ENCODE measurements around the gene VEPH1.

VEPH1 gene

GRCh38 chr3:157276801-157277200 lies 226.4 kb downstream of the VEPH1 start:
- Histone ChIP-seq H3K9ac (ENCODE audit: low read length) (no peak overlapping the region), H3K18ac (ENCODE audit: low read length) (no peak overlapping the region), H2BK120ac (ENCODE audit: low read depth, low read length) (no peak overlapping the region), H3K79me1 (ENCODE audit: low read length) (no peaks in the 10 kb centered on the region), H3K4me2 (ENCODE audit: low read length) (no peak overlapping the region), H4K8ac (ENCODE audit: low read depth, low read length) (no peak overlapping the region), H3K79me2 (ENCODE audit: control insufficient read depth, insufficient read depth, low read length) (no peaks in the 10 kb centered on the region), H2BK15ac (replicated peaks; ENCODE audit: low read depth) (no peak overlapping the region), H3K4me1 (ENCODE audit: control insufficient read depth, low read depth, low read length) (no peaks in the 10 kb centered on the region), H4K5ac (ENCODE audit: low read length) (no peak overlapping the region), H2AK5ac (ENCODE audit: low read length) (no peak overlapping the region), H2BK5ac (ENCODE audit: low read length) (no peak overlapping the region), H3K4me3 (ENCODE audit: low read length) (no peak overlapping the region), H3K36me3 (ENCODE audit: control insufficient read depth, insufficient read depth, low read length) (no peaks in the 10 kb centered on the region), H3K23ac (ENCODE audit: low read length) (no peak overlapping the region), H3K27ac (ENCODE audit: low read depth, low read length) (no peak overlapping the region), H3K27me3 (ENCODE audit: insufficient read depth, low read length, poor library complexity) (no peaks in the 10 kb centered on the region), H3K4ac (ENCODE audit: low read depth, low read length) (no peak overlapping the region), H3K56ac (ENCODE audit: low read length) (no peak overlapping the region)
- DNase-seq = peak; percentile 24
- WGBS (ENCODE audit: extremely low coverage, insufficient coverage, low lambda C conversion rate) = no CpG with 5 or more reads among the region's 3 CpGs

- no peak overlapping the region for H3K4ac ChIP-seq (ENCODE audit: low read depth, low read length)
- no peaks in the 10 kb centered on the region for H3K27me3 ChIP-seq (ENCODE audit: insufficient read depth, low read length, poor library complexity)
These were observed 227.4 kb downstream of the VEPH1 start for GRCh38 chr3:157275832-157276231.

GRCh38 chr3:157274644-157275137 lies 228.5 kb downstream of the VEPH1 start:
- Histone ChIP-seq H4K5ac (ENCODE audit: low read length) (no peak overlapping the region), H3K79me1 (ENCODE audit: low read length) (no peaks in the 10 kb centered on the region), H3K4ac (ENCODE audit: low read depth, low read length) (no peak overlapping the region), H2BK5ac (ENCODE audit: low read length) (no peak overlapping the region), H3K4me1 (ENCODE audit: control insufficient read depth, low read depth, low read length) (no peaks in the 10 kb centered on the region), H3K27me3 (ENCODE audit: insufficient read depth, low read length, poor library complexity) (no peaks in the 10 kb centered on the region), H2BK15ac (replicated peaks; ENCODE audit: low read depth) (no peak overlapping the region), H4K8ac (ENCODE audit: low read depth, low read length) (no peak overlapping the region), H2BK120ac (ENCODE audit: low read depth, low read length) (no peak overlapping the region), H3K56ac (ENCODE audit: low read length) (no peak overlapping the region), H3K4me3 (ENCODE audit: low read length) (no peak overlapping the region), H2AK5ac (ENCODE audit: low read length) (no peak overlapping the region), H3K23ac (ENCODE audit: low read length) (no peak overlapping the region), H3K9ac (ENCODE audit: low read length) (no peak overlapping the region), H3K18ac (ENCODE audit: low read length) (no peak overlapping the region), H3K4me2 (ENCODE audit: low read length) (no peak overlapping the region), H3K36me3 (ENCODE audit: control insufficient read depth, insufficient read depth, low read length) (no peaks in the 10 kb centered on the region), H3K79me2 (ENCODE audit: control insufficient read depth, insufficient read depth, low read length) (no peaks in the 10 kb centered on the region), H3K27ac (ENCODE audit: low read depth, low read length) (no peak overlapping the region)
- no peak for DNase-seq
- no CpG with 5 or more reads among the region's 2 CpGs for WGBS (ENCODE audit: extremely low coverage, insufficient coverage, low lambda C conversion rate)

More at GRCh38 chr3:157275832-157276231, 227.4 kb downstream of the VEPH1 start:
- Histone ChIP-seq H3K4me2 (ENCODE audit: low read length) (no peak overlapping the region), H3K23ac (ENCODE audit: low read length) (no peak overlapping the region), H4K5ac (ENCODE audit: low read length) (no peak overlapping the region), H3K56ac (ENCODE audit: low read length) (no peak overlapping the region), H3K79me1 (ENCODE audit: low read length) (no peaks in the 10 kb centered on the region), H3K36me3 (ENCODE audit: control insufficient read depth, insufficient read depth, low read length) (no peaks in the 10 kb centered on the region), H3K9ac (ENCODE audit: low read length) (no peak overlapping the region), H3K18ac (ENCODE audit: low read length) (no peak overlapping the region), H2AK5ac (ENCODE audit: low read length) (no peak overlapping the region), H2BK120ac (ENCODE audit: low read depth, low read length) (no peak overlapping the region), H3K27ac (ENCODE audit: low read depth, low read length) (no peak overlapping the region), H3K4me3 (ENCODE audit: low read length) (no peak overlapping the region), H3K79me2 (ENCODE audit: control insufficient read depth, insufficient read depth, low read length) (no peaks in the 10 kb centered on the region), H2BK5ac (ENCODE audit: low read length) (no peak overlapping the region), H4K8ac (ENCODE audit: low read depth, low read length) (no peak overlapping the region), H3K4me1 (ENCODE audit: control insufficient read depth, low read depth, low read length) (no peaks in the 10 kb centered on the region), H2BK15ac (replicated peaks; ENCODE audit: low read depth) (no peak overlapping the region)
- no CpG with 5 or more reads among the region's 2 CpGs for WGBS (ENCODE audit: extremely low coverage, insufficient coverage, low lambda C conversion rate)
- no peak for DNase-seq

- Histone ChIP-seq H3K4ac (ENCODE audit: low read depth, low read length) (no peak overlapping the region), H3K56ac (ENCODE audit: low read length) (no peak overlapping the region), H3K18ac (ENCODE audit: low read length) (no peak overlapping the region), H4K5ac (ENCODE audit: low read length) (no peak overlapping the region), H2BK120ac (ENCODE audit: low read depth, low read length) (no peak overlapping the region), H4K8ac (ENCODE audit: low read depth, low read length) (no peak overlapping the region), H3K4me1 (ENCODE audit: control insufficient read depth, low read depth, low read length) (no peaks in the 10 kb centered on the region), H3K36me3 (ENCODE audit: control insufficient read depth, insufficient read depth, low read length) (no peaks in the 10 kb centered on the region), H2BK15ac (replicated peaks; ENCODE audit: low read depth) (no peak overlapping the region), H3K23ac (ENCODE audit: low read length) (no peak overlapping the region), H3K27ac (ENCODE audit: low read depth, low read length) (no peak overlapping the region), H3K27me3 (ENCODE audit: insufficient read depth, low read length, poor library complexity) (no peaks in the 10 kb centered on the region), H2BK5ac (ENCODE audit: low read length) (no peak overlapping the region), H3K4me3 (ENCODE audit: low read length) (no peak overlapping the region), H3K9ac (ENCODE audit: low read length) (no peak overlapping the region), H3K79me1 (ENCODE audit: low read length) (no peaks in the 10 kb centered on the region), H3K79me2 (ENCODE audit: control insufficient read depth, insufficient read depth, low read length) (no peaks in the 10 kb centered on the region), H3K4me2 (ENCODE audit: low read length) (no peak overlapping the region), H2AK5ac (ENCODE audit: low read length) (no peak overlapping the region)
- no CpG with 5 or more reads among the region's 8 CpGs for WGBS (ENCODE audit: extremely low coverage, insufficient coverage, low lambda C conversion rate)
- DNase-seq = peak; percentile 15
These were observed 231.8 kb downstream of the VEPH1 start for GRCh38 chr3:157271283-157271882.

- H3K27ac ChIP-seq (ENCODE audit: low read depth, low read length) = no peak overlapping the region
- no peaks in the 10 kb centered on the region for H3K4me1 ChIP-seq (ENCODE audit: control insufficient read depth, low read depth, low read length)
- no peak overlapping the region for H3K4me3 ChIP-seq (ENCODE audit: low read length)
- H3K4me2 ChIP-seq (ENCODE audit: low read length) = no peak overlapping the region
- no peak overlapping the region for H2AK5ac ChIP-seq (ENCODE audit: low read length)
- no peaks in the 10 kb centered on the region for H3K79me2 ChIP-seq (ENCODE audit: control insufficient read depth, insufficient read depth, low read length)
- no peak overlapping the region for H4K5ac ChIP-seq (ENCODE audit: low read length)
- no peaks in the 10 kb centered on the region for H3K79me1 ChIP-seq (ENCODE audit: low read length)
- H4K8ac ChIP-seq (ENCODE audit: low read depth, low read length) = no peak overlapping the region
- H3K4ac ChIP-seq (ENCODE audit: low read depth, low read length) = no peak overlapping the region
- no peak overlapping the region for H3K56ac ChIP-seq (ENCODE audit: low read length)
- H3K23ac ChIP-seq (ENCODE audit: low read length) = no peak overlapping the region
- H3K18ac ChIP-seq (ENCODE audit: low read length) = no peak overlapping the region
- H3K9ac ChIP-seq (ENCODE audit: low read length) = no peak overlapping the region
- WGBS (ENCODE audit: extremely low coverage, insufficient coverage, low lambda C conversion rate) = no CpG with 5 or more reads among the region's 2 CpGs
- DNase-seq = no peak
- no peak overlapping the region for H2BK5ac ChIP-seq (ENCODE audit: low read length)
- no peaks in the 10 kb centered on the region for H3K36me3 ChIP-seq (ENCODE audit: control insufficient read depth, insufficient read depth, low read length)
- H2BK15ac ChIP-seq (replicated peaks; ENCODE audit: low read depth) = no peak overlapping the region
- H2BK120ac ChIP-seq (ENCODE audit: low read depth, low read length) = no peak overlapping the region
- H3K27me3 ChIP-seq (ENCODE audit: insufficient read depth, low read length, poor library complexity) = no peaks in the 10 kb centered on the region
These were observed 235.2 kb downstream of the VEPH1 start for GRCh38 chr3:157268026-157268425.

GRCh38 chr3:157265931-157266330 lies 237.3 kb downstream of the VEPH1 start:
- Histone ChIP-seq H3K27me3 (ENCODE audit: insufficient read depth, low read length, poor library complexity) (no peaks in the 10 kb centered on the region), H3K56ac (ENCODE audit: low read length) (no peak overlapping the region), H3K23ac (ENCODE audit: low read length) (no peak overlapping the region), H3K79me1 (ENCODE audit: low read length) (no peaks in the 10 kb centered on the region), H4K8ac (ENCODE audit: low read depth, low read length) (no peak overlapping the region), H3K4me1 (ENCODE audit: control insufficient read depth, low read depth, low read length) (no peaks in the 10 kb centered on the region), H4K5ac (ENCODE audit: low read length) (no peak overlapping the region), H3K27ac (ENCODE audit: low read depth, low read length) (no peak overlapping the region), H3K36me3 (ENCODE audit: control insufficient read depth, insufficient read depth, low read length) (no peaks in the 10 kb centered on the region), H2AK5ac (ENCODE audit: low read length) (no peak overlapping the region), H3K9ac (ENCODE audit: low read length) (no peak overlapping the region), H3K4me2 (ENCODE audit: low read length) (no peak overlapping the region), H3K18ac (ENCODE audit: low read length) (no peak overlapping the region), H2BK5ac (ENCODE audit: low read length) (no peak overlapping the region), H2BK120ac (ENCODE audit: low read depth, low read length) (no peak overlapping the region), H3K4me3 (ENCODE audit: low read length) (no peak overlapping the region), H3K4ac (ENCODE audit: low read depth, low read length) (no peak overlapping the region), H3K79me2 (ENCODE audit: control insufficient read depth, insufficient read depth, low read length) (no peaks in the 10 kb centered on the region), H2BK15ac (replicated peaks; ENCODE audit: low read depth) (no peak overlapping the region)
- WGBS (ENCODE audit: extremely low coverage, insufficient coverage, low lambda C conversion rate) = no CpG with 5 or more reads among the region's 1 CpG
- no peak for DNase-seq

Data from mesendoderm (in vitro differentiated cells).